Endothelial cell of umbilical vein (primary cell): ENCODE results near the gene DHX34. TPM values are rescaled to one million over a fixed set of nuclear protein-coding genes. Genes with fewer than 3 reads are reported as not detected.

Experiments used
- BruUV-seq: library from RNA; stranded (reverse); fragments of 400-500 nt; replicated peaks from 2 replicates; lab custom pipeline; 2021; lab: Mats Ljungman, UMichigan
- CTCF ChIA-PET: fragments of 300-600, 350-600 bp; sonication (Branson Sonifier 250); formaldehyde crosslinking; loops from one replicate; lab custom pipeline; 2021; ENCODE audit warnings: antibody characterized with exemption, inconsistent platforms; lab: Charles Lee
- POLR2A ChIA-PET: fragments of 300-600, 350-600 bp; sonication (Branson Sonifier 250); formaldehyde crosslinking; loops from one replicate; lab custom pipeline; 2021; ENCODE audit warnings: antibody characterized with exemption, inconsistent platforms; lab: Charles Lee
- DNase-seq: peaks from one replicate; pipeline ENCODE4 v3.0.0-alpha.2; 2011; ENCODE audit warnings: low read depth, low spot score
- FAIRE-seq: peaks from 2 replicates; lab custom pipeline; 2011; peaks lifted over from hg19 to GRCh38; lab: Jason Lieb, UNC
- H2AFZ ChIP-seq: 2 replicates; pipeline ENCODE4 v1.6.0; 2012; ENCODE audit warnings: low read depth, low read length, control low read depth, inconsistent platforms
- H3K27ac ChIP-seq: 2 replicates; pipeline ENCODE4 v1.5.1; 2011; ENCODE audit warnings: low read depth, mild to moderate bottlenecking, control low read depth, low read length, moderate library complexity; ENCODE audit not compliant: insufficient read depth
- H3K27me3 ChIP-seq, 2 experiments: 2 replicates each; pipeline versions ENCODE4 v1.6.0 to v1.6.1; 2011; ENCODE audit warnings: low read length in 2 of 2, mixed read lengths in 1 of 2; ENCODE audit not compliant: control insufficient read depth in 2 of 2, insufficient read depth in 2 of 2
- H3K36me3 ChIP-seq, 2 experiments: 2 replicates in 1 of 2; 3 replicates in 1 of 2; pipeline ENCODE4 v1.5.1; 2011; ENCODE audit warnings: low read length in 2 of 2, mild to moderate bottlenecking in 1 of 2, moderate library complexity in 1 of 2; ENCODE audit not compliant: control insufficient read depth in 2 of 2, insufficient read depth in 2 of 2; ENCODE audit errors: extremely low read depth in 1 of 2
- H3K4me1 ChIP-seq: 3 replicates; pipeline ENCODE4 v1.5.1; 2011; ENCODE audit warnings: mild to moderate bottlenecking, low read length; ENCODE audit not compliant: control insufficient read depth, insufficient read depth; ENCODE audit errors: extremely low read depth
- H3K4me2 ChIP-seq: 2 replicates; pipeline ENCODE4 v1.6.1; 2011; ENCODE audit warnings: low read length, control low read depth, mixed read lengths; ENCODE audit not compliant: insufficient read depth
- H3K4me3 ChIP-seq, 3 experiments: fragments of 200-600 bp in 1 of 3; sonication (generic), shearing (Covaris generic) in 1 of 3; replicated peaks in 1 of 3; 2 replicates each; pipeline ENCODE4 v1.5.1; 2011 to 2016; ENCODE audit warnings: control low read depth in 3 of 3, low read length in 3 of 3, mild to moderate bottlenecking in 2 of 3, inconsistent platforms in 1 of 3, low read depth in 1 of 3, moderate library complexity in 1 of 3; ENCODE audit not compliant: insufficient read depth in 1 of 3
- H3K79me2 ChIP-seq: 2 replicates; pipeline ENCODE4 v1.6.0; 2012; ENCODE audit warnings: low read length, inconsistent platforms; ENCODE audit not compliant: control insufficient read depth, insufficient read depth
- H3K9ac ChIP-seq: replicated peaks from 2 replicates; pipeline ENCODE3; 2011; ENCODE audit warnings: low read length, control low read depth; ENCODE audit not compliant: insufficient read depth; ENCODE audit errors: extremely low read depth
- H3K9me1 ChIP-seq: replicated peaks from 3 replicates; pipeline ENCODE4 v1.6.0; 2011; ENCODE audit warnings: mild to moderate bottlenecking, low read length; ENCODE audit not compliant: control insufficient read depth, insufficient read depth; ENCODE audit errors: extremely low read depth
- H3K9me3 ChIP-seq: replicated peaks from 2 replicates; pipeline ENCODE4 v1.5.1; 2012; ENCODE audit warnings: low read length, inconsistent platforms; ENCODE audit not compliant: control insufficient read depth, insufficient read depth
- H4K20me1 ChIP-seq: replicated peaks from 2 replicates; pipeline ENCODE3; 2011; ENCODE audit warnings: mild to moderate bottlenecking, low read length; ENCODE audit not compliant: control insufficient read depth, insufficient read depth; ENCODE audit errors: extremely low read depth
- CTCF ChIP-seq, 2 donors: IDR thresholded peaks; 1 replicate in 1 of 2; 2 replicates in 1 of 2; pipeline ENCODE4 v1.5.1; 2011; ENCODE audit warnings: low read length in 2 of 2, mild to moderate bottlenecking in 2 of 2, moderate library complexity in 2 of 2, control low read depth in 1 of 2, inconsistent platforms in 1 of 2, low read depth in 1 of 2; ENCODE audit not compliant: insufficient read depth in 1 of 2; ENCODE audit errors: extremely low read depth in 1 of 2
- EZH2 ChIP-seq: IDR thresholded peaks from 2 replicates; pipeline ENCODE4 v1.6.1; 2012; ENCODE audit warnings: borderline replicate concordance, low read depth, mild to moderate bottlenecking, moderate library complexity, low read length, inconsistent platforms; ENCODE audit not compliant: severe bottlenecking
- FOS ChIP-seq: IDR thresholded peaks from 2 replicates; pipeline ENCODE4 v1.6.1; 2011; ENCODE audit warnings: mild to moderate bottlenecking, low read length, moderate library complexity, borderline replicate concordance; ENCODE audit not compliant: insufficient read depth
- GATA2 ChIP-seq: IDR thresholded peaks from 2 replicates; pipeline ENCODE4 v1.7.0; 2011; ENCODE audit warnings: low read depth, mild to moderate bottlenecking, moderate library complexity, mixed read lengths, low read length; ENCODE audit not compliant: insufficient read length, insufficient read depth
- JUN ChIP-seq: IDR thresholded peaks from 2 replicates; pipeline ENCODE4 v1.6.1; 2011; ENCODE audit warnings: borderline replicate concordance, low read depth; ENCODE audit not compliant: insufficient read length, insufficient read depth
- MAX ChIP-seq: IDR thresholded peaks from 2 replicates; pipeline ENCODE4 v1.6.1; 2011; ENCODE audit not compliant: insufficient read depth, insufficient read length
- MYC ChIP-seq: IDR thresholded peaks from one replicate; pipeline ENCODE4 v1.6.1; 2011; ENCODE audit warnings: mild to moderate bottlenecking, low read depth, low read length
- POLR2A ChIP-seq: IDR thresholded peaks from 2 replicates; pipeline ENCODE4 v1.6.1; 2012; ENCODE audit warnings: low read depth, mild to moderate bottlenecking, control low read depth, low read length
- POLR2AphosphoS5 ChIP-seq: IDR thresholded peaks from 2 replicates; pipeline ENCODE4 v1.6.1; 2012; ENCODE audit warnings: low read depth, mild to moderate bottlenecking, control low read depth, low read length, moderate library complexity; ENCODE audit not compliant: insufficient read depth
- dilution Hi-C: fragments of 300-500 bp; cut with MboI; formaldehyde crosslinking; loops from one replicate; pipeline ENCODE4 v1.15.0; 2019; ENCODE audit warnings: low sequenced_read_pairs; ENCODE audit not compliant: extremely low pct_ligation_motif_present
- intact Hi-C: fragments of 100-400 bp; cut with micrococcal nuclease; formaldehyde crosslinking; loops from one replicate; pipeline ENCODE4 v1.10.0; 2022
- polyA plus RNA-seq, 4 experiments: library from polyadenylated mRNA; depleted of rRNA in 3 of 4; stranded (reverse) in 3 of 4; unstranded in 1 of 4; fragments of >200 nt; gene quantifications; 2 replicates each; pipeline versions ENCODE4 v1.2.1 to v1.2.3, GENCODE V29; 2011 to 2012; ENCODE audit warnings: missing spikeins in 1 of 4
- total RNA-seq: library from RNA; stranded (reverse); gene quantifications from 2 replicates; pipeline ENCODE4 v1.2.3, GENCODE V29; 2021

Gene DHX34
- total and polyA plus RNA-seq, 2 donors (not counting 3 experiments of a cell fraction or from before 2014, with no cell fraction given), result 12.8 to 20.7 TPM

- peaks cover 0 to 2% of the 10 kb centered on the region in 2 experiments for H3K27me3 ChIP-seq
- BruUV-seq, result no TSS peak
- H3K36me3 ChIP-seq, result no peaks in the 10 kb centered on the region
- ChIA-PET POLR2A (no interaction called here), CTCF (no interaction called here)
- no peaks in the 10 kb centered on the region for H3K9me3 ChIP-seq
- no peaks in the 10 kb centered on the region for H3K79me2 ChIP-seq
- no peak overlapping the region for H3K4me3 ChIP-seq
- no peak overlapping the region for H3K9ac ChIP-seq
- H3K9me1 ChIP-seq, result no peaks in the 10 kb centered on the region
- H4K20me1 ChIP-seq, result no peaks in the 10 kb centered on the region
- dilution Hi-C loops (no loop called here), intact Hi-C loops (no loop called here)
- FAIRE-seq (no peak), DNase-seq (no peak)
- H3K27ac ChIP-seq, result no peak overlapping the region
- no peak overlapping the region for H3K4me2 ChIP-seq
- TF ChIP-seq FOS (no peak), EZH2 (no peak), POLR2AphosphoS5 (no peak), JUN (no peak), CTCF (IDR thresholded peaks at IDR 0.05; ENCODE audit: extremely low read depth in 1 of 2, insufficient read depth in 1 of 2, low read depth in 1 of 2, low read length in 2 of 2) (no peak), GATA2 (no peak), POLR2A (no peak), MYC (no peak), MAX (no peak)
- no peaks in the 10 kb centered on the region for H3K4me1 ChIP-seq
- H2AFZ ChIP-seq, result no peak overlapping the region
Observed at GRCh38 chr19:47310819-47311218, 38.3 kb upstream of the DHX34 start.
